Loucy (cell line): ENCODE data around the gene B4GALNT1.

Experiments
- H2AFZ ChIP-seq: fragments of 200-600 bp; sonication (generic); 2 replicates; pipeline ENCODE4 v1.6.0; 2016; ENCODE audit warnings: antibody characterized with exemption, mild to moderate bottlenecking, low read length, moderate library complexity
- H3F3A ChIP-seq: fragments of 200-600 bp; 2 replicates; pipeline ENCODE4 v1.6.0; 2016; ENCODE audit warnings: antibody characterized with exemption, low read depth, mild to moderate bottlenecking
- H3K27me3 ChIP-seq: fragments of 200-600 bp; sonication (generic); 2 replicates; pipeline ENCODE4 v1.6.1; 2014; ENCODE audit warnings: low read length, mild to moderate bottlenecking; ENCODE audit not compliant: insufficient read depth, poor library complexity, severe bottlenecking
- H3K36me3 ChIP-seq: fragments of 200-600 bp; sonication (generic); 2 replicates; pipeline ENCODE4 v1.6.1; 2016; ENCODE audit warnings: low read length; ENCODE audit not compliant: insufficient read depth
- H3K4me1 ChIP-seq: fragments of 200-600 bp; sonication (generic); 2 replicates; pipeline ENCODE4 v1.5.1; 2014; ENCODE audit warnings: low read length, mild to moderate bottlenecking; ENCODE audit not compliant: insufficient read depth, poor library complexity, severe bottlenecking
- H3K4me2 ChIP-seq: fragments of 200-600 bp; sonication (generic); 2 replicates; pipeline ENCODE4 v1.6.0; 2014; ENCODE audit warnings: antibody characterized with exemption, low read length, low read depth, mild to moderate bottlenecking; ENCODE audit not compliant: poor library complexity, severe bottlenecking
- H3K4me3 ChIP-seq: fragments of 200-600 bp; sonication (generic); 2 replicates; pipeline ENCODE4 v1.5.1; 2014; ENCODE audit warnings: low read length, mild to moderate bottlenecking, mixed read lengths; ENCODE audit not compliant: poor library complexity, severe bottlenecking
- H3K79me2 ChIP-seq: fragments of 200-600 bp; sonication (generic); 2 replicates; pipeline ENCODE4 v1.6.1; 2014; ENCODE audit warnings: low read length; ENCODE audit not compliant: insufficient read depth
- H3K9ac ChIP-seq: fragments of 200-600 bp; sonication (generic); 2 replicates; pipeline ENCODE4 v1.6.0; 2014; ENCODE audit warnings: mild to moderate bottlenecking, low read depth, low read length, moderate library complexity; ENCODE audit not compliant: poor library complexity, severe bottlenecking
- H3K9me2 ChIP-seq: fragments of 200-600 bp; sonication (generic); replicated peaks from 2 replicates; pipeline ENCODE4 v1.6.1; 2016; ENCODE audit warnings: low read depth, low read length, mixed read lengths
- H3K9me3 ChIP-seq: fragments of 200-600 bp; sonication (generic); 2 replicates; pipeline ENCODE4 v1.6.1; 2014; ENCODE audit warnings: mild to moderate bottlenecking, antibody characterized with exemption, low read length, low read depth; ENCODE audit not compliant: insufficient read depth
- H4K20me1 ChIP-seq: fragments of 200-600 bp; sonication (generic); 2 replicates; pipeline ENCODE4 v1.6.0; 2014; ENCODE audit warnings: antibody characterized with exemption, low read length, mild to moderate bottlenecking; ENCODE audit not compliant: insufficient read depth, poor library complexity, severe bottlenecking
- EZH2phosphoT487 ChIP-seq: fragments of 200-600 bp; IDR thresholded peaks from 2 replicates; pipeline ENCODE4 v1.6.1; 2018; ENCODE audit warnings: antibody characterized with exemption, mild to moderate bottlenecking, moderate library complexity, borderline replicate concordance
- TF ChIP-seq, protein P1 (sequence below): fragments of 200-600 bp; sonication (generic); conservative IDR thresholded peaks from 2 replicates; pipeline ENCODE4 v1.5.1; 2014; ENCODE audit warnings: mild to moderate bottlenecking, antibody characterized with exemption, low read length

The B4GALNT1 gene

DNA sequence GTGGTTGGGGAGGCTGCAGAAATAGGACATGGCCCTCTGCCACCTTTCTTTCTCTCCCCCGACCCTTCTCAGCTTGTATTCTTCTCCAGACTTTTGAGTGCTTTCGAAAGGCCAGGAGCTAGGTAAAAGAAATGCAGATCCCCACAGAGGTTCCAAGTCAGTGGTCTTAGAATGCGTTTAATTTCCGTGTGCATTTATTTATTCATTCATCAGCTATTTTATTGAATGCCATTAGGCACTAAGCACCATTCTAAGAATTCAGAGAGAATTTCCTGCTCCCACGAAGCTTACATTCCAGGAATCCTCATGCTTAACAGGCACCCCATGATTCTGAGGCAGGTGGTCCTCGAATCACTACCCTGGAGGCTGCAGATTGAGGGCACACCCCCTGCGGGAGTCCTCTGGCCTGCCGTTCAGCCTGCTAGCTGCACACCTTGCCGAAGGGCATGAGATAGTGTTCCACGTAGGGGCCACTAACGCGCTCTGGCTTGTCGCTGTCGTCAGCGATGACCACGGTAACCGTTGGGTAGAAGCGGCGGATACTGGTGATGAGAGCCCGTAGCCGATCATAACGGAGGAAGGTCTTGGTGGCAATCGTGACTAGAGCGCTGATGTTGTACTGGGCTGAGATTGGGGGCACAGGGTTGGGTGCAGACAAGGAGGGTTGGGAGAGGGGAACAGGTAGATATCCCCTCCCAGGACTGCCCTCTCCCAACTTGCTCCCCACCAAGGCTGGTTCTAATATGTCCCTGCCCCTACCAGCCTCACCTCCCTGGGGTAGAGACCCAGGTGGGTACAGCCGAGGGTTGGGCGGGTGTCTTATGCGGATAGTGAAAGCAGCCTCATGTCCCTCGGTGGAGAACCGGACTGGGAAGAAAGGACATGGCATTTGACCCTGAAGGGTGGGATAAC is 4.5 kb downstream of the B4GALNT1 start:
- no peaks in the 10 kb centered on the region for H3K9me2 ChIP-seq
- no peaks in the 10 kb centered on the region for H3K36me3 ChIP-seq
- no peak overlapping the region for H3K4me2 ChIP-seq
- peaks cover 5% of the 10 kb centered on the region for H3K4me1 ChIP-seq
- no peak overlapping the region for H3K9ac ChIP-seq
- H4K20me1 ChIP-seq = no peaks in the 10 kb centered on the region
- H3K4me3 ChIP-seq = no peak overlapping the region
- TF ChIP-seq, protein P1, sequence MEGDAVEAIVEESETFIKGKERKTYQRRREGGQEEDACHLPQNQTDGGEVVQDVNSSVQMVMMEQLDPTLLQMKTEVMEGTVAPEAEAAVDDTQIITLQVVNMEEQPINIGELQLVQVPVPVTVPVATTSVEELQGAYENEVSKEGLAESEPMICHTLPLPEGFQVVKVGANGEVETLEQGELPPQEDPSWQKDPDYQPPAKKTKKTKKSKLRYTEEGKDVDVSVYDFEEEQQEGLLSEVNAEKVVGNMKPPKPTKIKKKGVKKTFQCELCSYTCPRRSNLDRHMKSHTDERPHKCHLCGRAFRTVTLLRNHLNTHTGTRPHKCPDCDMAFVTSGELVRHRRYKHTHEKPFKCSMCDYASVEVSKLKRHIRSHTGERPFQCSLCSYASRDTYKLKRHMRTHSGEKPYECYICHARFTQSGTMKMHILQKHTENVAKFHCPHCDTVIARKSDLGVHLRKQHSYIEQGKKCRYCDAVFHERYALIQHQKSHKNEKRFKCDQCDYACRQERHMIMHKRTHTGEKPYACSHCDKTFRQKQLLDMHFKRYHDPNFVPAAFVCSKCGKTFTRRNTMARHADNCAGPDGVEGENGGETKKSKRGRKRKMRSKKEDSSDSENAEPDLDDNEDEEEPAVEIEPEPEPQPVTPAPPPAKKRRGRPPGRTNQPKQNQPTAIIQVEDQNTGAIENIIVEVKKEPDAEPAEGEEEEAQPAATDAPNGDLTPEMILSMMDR = no peak
- no peak for TF ChIP-seq EZH2phosphoT487
- H3F3A ChIP-seq = no peaks in the 10 kb centered on the region
- H3K27me3 ChIP-seq = no peaks in the 10 kb centered on the region
- H3K79me2 ChIP-seq = no peaks in the 10 kb centered on the region
- H3K9me3 ChIP-seq = no peaks in the 10 kb centered on the region
- H2AFZ ChIP-seq = no peak overlapping the region

- Histone ChIP-seq H3K4me2 (no peak overlapping the region), H3K9me2 (no peaks in the 10 kb centered on the region), H3K79me2 (no peaks in the 10 kb centered on the region), H3K4me1 (no peaks in the 10 kb centered on the region), H3K4me3 (no peak overlapping the region), H3K9ac (no peak overlapping the region), H3K9me3 (no peaks in the 10 kb centered on the region), H4K20me1 (no peaks in the 10 kb centered on the region), H3F3A (no peaks in the 10 kb centered on the region), H3K36me3 (no peaks in the 10 kb centered on the region), H2AFZ (no peak overlapping the region), H3K27me3 (no peaks in the 10 kb centered on the region)
- no peak for TF ChIP-seq EZH2phosphoT487
- TF ChIP-seq, protein P1 = no peak
Measured at GRCh38 chr12:57627501-57628279, 5.3 kb downstream of the B4GALNT1 start.

DNA sequence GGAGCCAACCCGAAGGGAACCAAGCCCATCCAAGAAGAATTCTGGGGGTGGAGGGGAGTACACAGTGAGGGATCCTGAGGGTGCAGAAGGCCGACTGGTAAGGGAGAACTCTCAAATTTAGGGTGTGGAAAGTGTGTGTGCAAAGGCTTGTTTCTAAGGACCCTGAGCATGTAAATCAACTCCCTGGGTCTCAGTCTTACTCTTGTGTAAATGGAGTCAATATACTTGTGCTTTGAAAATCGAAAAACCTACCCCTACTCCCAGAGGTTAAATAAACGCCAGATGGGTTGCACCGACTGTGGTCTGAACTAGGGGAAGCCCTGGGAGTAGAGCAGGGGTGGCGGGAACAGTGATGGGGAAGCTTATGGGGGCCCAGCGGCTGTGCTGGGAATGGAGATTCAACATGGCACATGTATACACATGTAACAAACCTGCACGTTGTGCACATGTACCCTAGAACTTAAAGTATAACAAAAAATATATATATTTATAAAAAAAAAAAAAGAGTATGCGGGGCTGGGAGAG is 6.0 kb downstream of the B4GALNT1 start:
- Histone ChIP-seq H4K20me1 (no peaks in the 10 kb centered on the region), H2AFZ (no peak overlapping the region), H3K36me3 (no peaks in the 10 kb centered on the region), H3K9me2 (no peaks in the 10 kb centered on the region), H3K9me3 (no peaks in the 10 kb centered on the region), H3K27me3 (no peaks in the 10 kb centered on the region), H3K4me1 (no peaks in the 10 kb centered on the region), H3K79me2 (no peaks in the 10 kb centered on the region), H3F3A (no peaks in the 10 kb centered on the region), H3K9ac (no peak overlapping the region), H3K4me2 (no peak overlapping the region), H3K4me3 (no peak overlapping the region)
- no peak for TF ChIP-seq EZH2phosphoT487
- TF ChIP-seq, protein P1 = no peak
